ENCODE data around the gene CDKAL1. TPM values are rescaled to one million over a fixed set of nuclear protein-coding genes. Genes with fewer than 3 reads are reported as not detected.

Gene CDKAL1
- total and polyA plus RNA-seq, 2 of the 13 experiments (the other 11 are each of a cell fraction or from before 2014, with no cell fraction given) = 9.5 to 27.7 TPM

GRCh38 chr6:20706939-20707485 lies 172.8 kb downstream of the CDKAL1 start (continued):
- 0 out of 2 replicates have a peak, but pooled peaks have one; percentile 25 for TF ChIP-seq CEBPB (IDR thresholded peaks at IDR 0.05; ENCODE audit: borderline replicate concordance, low read depth, low read length)
- no peak for TF ChIP-seq SOX13 (IDR thresholded peaks at IDR 0.05)
- TF ChIP-seq SOX13 (CRISPR knock-in tag; conservative IDR thresholded peaks at IDR 0.05 in 1 of 2, IDR thresholded peaks at IDR 0.05 in 1 of 2) = 0 out of 4 replicates have a peak, but pooled peaks of 1 of the 2 experiments have one; percentile 22
- no peak for TF ChIP-seq GFI1 (CRISPR knock-in tag; IDR thresholded peaks at IDR 0.05; ENCODE audit: borderline replicate concordance)
- TF ChIP-seq PCBP2 (optimal IDR thresholded peaks at IDR 0.05; ENCODE audit: low read depth, low read length, poor library complexity, severe bottlenecking) = no peak

GRCh38 chr6:20707870-20708269 lies 173.6 kb downstream of the CDKAL1 start:
- TF ChIP-seq ELK4 (CRISPR knock-in tag; IDR thresholded peaks at IDR 0.05; ENCODE audit: borderline replicate concordance) = no peak
- BruUV-seq (replicated peaks) = no TSS peak
- ChIA-PET CTCF (ENCODE audit: low intra/inter-chr PET ratio, low total read pairs) (no interaction called here), POLR2A (no interaction called here)
- Histone ChIP-seq H3K79me2 (ENCODE audit: insufficient read depth, low read length) (no peaks in the 10 kb centered on the region), H3K4me2 (ENCODE audit: low read depth, low read length) (no peak overlapping the region), H3K27ac (ENCODE audit: extremely low read length, insufficient read depth, low read length) (no peak overlapping the region), H3K9ac (ENCODE audit: insufficient read depth, low read depth, low read length) (no peak overlapping the region), H2AFZ (ENCODE audit: low read length) (no peak overlapping the region), H3K36me3 (replicated peaks in 1 of 2; ENCODE audit: control insufficient read depth in 1 of 2, insufficient read depth in 2 of 2, low read length in 2 of 2) (no peaks in the 10 kb centered on the region), H3K9me3 (ENCODE audit: low read length) (no peaks in the 10 kb centered on the region), H3K4me3 (replicated peaks in 1 of 3; ENCODE audit: insufficient read depth in 1 of 3, low read depth in 2 of 3, low read length in 3 of 3) (no peak overlapping the region), H3K4me1 (ENCODE audit: insufficient read depth, low read length) (peaks cover 30% of the 10 kb centered on the region), H3K27me3 (ENCODE audit: control insufficient read depth in 1 of 2, insufficient read depth in 2 of 2, low read length in 2 of 2) (no peaks in the 10 kb centered on the region), H4K20me1 (ENCODE audit: insufficient read depth, low read length) (no peaks in the 10 kb centered on the region)
- in situ Hi-C loops (cut with HindIII; ENCODE audit: extremely low pct_ligation_motif_present, low pct_unique_long_range_greater_than_20kb) (no loop called here), intact Hi-C loops (cut with micrococcal nuclease; ENCODE audit: unreplicated experiment) (no loop called here)
- ATAC-seq (no peak), FAIRE-seq (no peak), DNase-seq (ENCODE audit: low spot score) (no peak)
- 97% methylated on average over 2 of the region's 2 CpGs for WGBS (ENCODE audit: low lambda C conversion rate)
